ENCODE measurements around the gene SPP1.

Gene SPP1

DNA sequence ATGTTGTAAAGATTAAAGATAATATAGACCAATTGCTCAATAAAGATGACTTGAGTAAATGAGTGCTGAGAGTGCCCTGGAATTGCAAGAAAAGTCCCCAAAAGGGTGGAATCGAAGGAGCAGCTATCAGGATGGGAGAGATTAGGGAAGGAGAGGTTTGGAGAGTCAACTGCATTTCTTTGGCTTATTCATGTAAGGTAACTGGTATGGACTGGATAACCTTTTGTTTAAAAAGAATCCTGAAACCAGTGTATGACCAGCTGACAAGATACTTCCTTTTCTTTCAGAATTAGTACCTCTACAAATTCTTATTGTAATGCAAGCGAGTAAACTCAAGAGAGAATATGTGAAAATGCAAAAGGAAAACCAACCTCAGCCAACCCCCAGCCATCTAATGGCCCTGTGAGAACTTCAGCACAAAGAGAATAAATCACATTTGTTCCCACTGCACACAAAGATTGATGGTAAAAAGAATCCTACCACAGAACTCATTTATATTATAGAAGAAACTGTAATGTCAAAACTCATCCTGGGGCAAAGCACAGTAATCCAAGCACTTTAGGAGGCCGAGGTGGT is 24.5 kb upstream of the SPP1 start:
- Histone ChIP-seq H3K4me1 (ENCODE audit: control insufficient read depth in 2 of 2, insufficient read depth in 2 of 2, low read length in 2 of 2) (peaks cover 0 to 2% of the 10 kb centered on the region in 2 donors), H3K9ac (ENCODE audit: low read depth in 1 of 2, low read length in 2 of 2) (no peak overlapping the region), H3K36me3 (ENCODE audit: control insufficient read depth in 2 of 2, insufficient read depth in 2 of 2, low read length in 2 of 2) (no peaks in the 10 kb centered on the region), H3K9me3 (ENCODE audit: control insufficient read depth in 2 of 2, low read length in 2 of 2) (no peaks in the 10 kb centered on the region), H3K27me3 (ENCODE audit: control insufficient read depth in 2 of 2, insufficient read depth in 2 of 2, low read length in 2 of 2) (no peaks in the 10 kb centered on the region), H3K4me3 (ENCODE audit: low read length in 2 of 2) (no peak overlapping the region), H3K27ac (ENCODE audit: low read depth in 2 of 2, low read length in 2 of 2) (no peak overlapping the region)

DNA sequence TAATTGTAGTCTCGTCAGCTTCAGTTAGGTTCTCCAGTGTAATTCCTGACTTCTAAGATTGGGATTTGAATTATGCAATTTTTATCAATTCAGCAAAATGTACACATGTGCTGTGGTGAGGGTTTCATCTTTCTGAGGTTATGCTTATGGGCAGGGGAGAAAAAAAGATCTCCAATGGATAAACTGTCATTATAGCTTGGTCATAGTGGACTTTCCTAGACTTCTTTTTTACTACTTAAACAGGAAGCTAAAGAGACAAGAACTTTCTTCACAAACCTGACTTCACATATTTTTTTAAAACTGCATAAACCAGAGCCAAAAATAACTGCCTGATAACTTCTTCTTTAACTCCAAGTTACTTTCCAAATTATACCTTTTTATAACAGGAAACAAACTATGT is 21.7 kb upstream of the SPP1 start:
- Histone ChIP-seq H3K36me3 (ENCODE audit: control insufficient read depth in 2 of 2, insufficient read depth in 2 of 2, low read length in 2 of 2) (no peaks in the 10 kb centered on the region), H3K4me3 (ENCODE audit: low read length in 2 of 2) (no peak overlapping the region), H3K4me1 (ENCODE audit: control insufficient read depth in 2 of 2, insufficient read depth in 2 of 2, low read length in 2 of 2) (peaks cover 0 to 2% of the 10 kb centered on the region in 2 donors)

DNA sequence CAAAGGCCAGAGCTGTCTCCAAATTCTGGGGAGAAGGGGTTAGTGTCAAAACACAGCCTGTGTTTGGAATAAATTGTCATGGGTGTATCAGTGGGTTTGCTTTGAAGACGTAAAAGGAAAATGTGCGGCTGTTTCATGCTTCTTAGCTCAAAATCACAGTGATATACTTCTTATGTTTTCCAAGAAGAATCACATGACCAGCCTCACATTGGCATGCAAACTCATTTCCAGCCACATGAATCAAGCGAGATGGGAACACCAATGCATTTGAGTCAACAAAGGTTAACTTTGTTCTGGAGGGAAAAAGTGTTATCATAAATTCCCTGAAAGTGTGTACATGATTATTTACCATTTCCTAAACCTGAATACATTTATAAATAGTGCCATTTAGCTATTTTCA is 19.0 kb upstream of the SPP1 start:
- Histone ChIP-seq H3K9ac (ENCODE audit: low read depth in 1 of 2, low read length in 2 of 2) (no peak overlapping the region), H3K4me3 (ENCODE audit: low read length in 2 of 2) (no peak overlapping the region), H3K27ac (ENCODE audit: low read depth in 2 of 2, low read length in 2 of 2) (no peak overlapping the region), H3K9me3 (ENCODE audit: control insufficient read depth in 2 of 2, low read length in 2 of 2) (no peaks in the 10 kb centered on the region), H3K36me3 (ENCODE audit: control insufficient read depth in 2 of 2, insufficient read depth in 2 of 2, low read length in 2 of 2) (no peaks in the 10 kb centered on the region), H3K4me1 (ENCODE audit: control insufficient read depth in 2 of 2, insufficient read depth in 2 of 2, low read length in 2 of 2) (no peaks in the 10 kb centered on the region), H3K27me3 (ENCODE audit: control insufficient read depth in 2 of 2, insufficient read depth in 2 of 2, low read length in 2 of 2) (no peaks in the 10 kb centered on the region)

More for the DNA sequence above, 21.7 kb upstream of the SPP1 start:
- Histone ChIP-seq H3K9me3 (ENCODE audit: control insufficient read depth in 2 of 2, low read length in 2 of 2) (no peaks in the 10 kb centered on the region), H3K27me3 (ENCODE audit: control insufficient read depth in 2 of 2, insufficient read depth in 2 of 2, low read length in 2 of 2) (no peaks in the 10 kb centered on the region), H3K27ac (ENCODE audit: low read depth in 2 of 2, low read length in 2 of 2) (no peak overlapping the region), H3K9ac (ENCODE audit: low read depth in 1 of 2, low read length in 2 of 2) (no peak overlapping the region)

DNA sequence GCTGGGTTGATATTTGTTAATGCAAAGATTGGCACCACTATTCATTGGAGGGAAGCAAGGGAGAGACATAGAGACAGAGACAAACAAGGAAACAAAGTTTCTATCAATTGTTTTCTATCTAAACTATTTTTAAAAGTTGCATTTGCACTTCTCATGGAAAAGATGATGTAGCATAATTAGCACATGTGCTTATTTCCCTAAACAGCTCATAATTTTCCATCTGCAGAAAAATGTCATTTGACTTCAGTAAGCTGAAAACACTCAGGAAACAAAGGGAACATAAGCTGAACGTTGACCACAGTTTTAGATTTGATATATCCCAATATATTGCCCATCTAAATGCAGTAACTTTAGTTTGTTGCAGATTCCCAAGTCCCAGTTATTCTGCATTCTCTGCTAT is 18.5 kb upstream of the SPP1 start:
- H3K27me3 ChIP-seq (ENCODE audit: control insufficient read depth in 2 of 2, insufficient read depth in 2 of 2, low read length in 2 of 2): no peaks in the 10 kb centered on the region
- H3K9me3 ChIP-seq (ENCODE audit: control insufficient read depth in 2 of 2, low read length in 2 of 2): no peaks in the 10 kb centered on the region
- no peak overlapping the region for H3K9ac ChIP-seq (ENCODE audit: low read depth in 1 of 2, low read length in 2 of 2)
- no peaks in the 10 kb centered on the region for H3K4me1 ChIP-seq (ENCODE audit: control insufficient read depth in 2 of 2, insufficient read depth in 2 of 2, low read length in 2 of 2)
- no peak overlapping the region for H3K27ac ChIP-seq (ENCODE audit: low read depth in 2 of 2, low read length in 2 of 2)
- no peaks in the 10 kb centered on the region for H3K36me3 ChIP-seq (ENCODE audit: control insufficient read depth in 2 of 2, insufficient read depth in 2 of 2, low read length in 2 of 2)
- no peak overlapping the region for H3K4me3 ChIP-seq (ENCODE audit: low read length in 2 of 2)

DNA sequence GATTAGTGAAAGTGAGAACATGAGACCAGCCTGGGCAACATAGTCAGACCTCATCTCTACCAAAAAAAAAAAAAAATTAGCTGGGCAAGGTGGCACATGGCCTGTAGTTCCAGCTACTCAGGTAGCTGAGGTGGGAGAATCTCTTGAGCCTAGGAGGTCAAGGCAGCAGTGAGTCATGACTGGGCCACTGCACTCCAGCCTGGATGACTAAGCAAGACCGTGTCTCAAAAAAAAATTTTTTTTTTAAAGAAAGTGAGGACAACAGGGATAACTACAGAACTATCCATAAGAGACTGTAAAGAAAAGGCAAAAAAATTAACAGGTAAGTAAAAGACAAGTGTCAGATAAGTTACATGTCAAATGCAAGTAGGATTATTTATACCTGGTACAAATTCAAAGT is 13.5 kb upstream of the SPP1 start:
- Histone ChIP-seq H3K9ac (ENCODE audit: low read depth in 1 of 2, low read length in 2 of 2) (no peak overlapping the region), H3K27ac (ENCODE audit: low read depth in 2 of 2, low read length in 2 of 2) (no peak overlapping the region), H3K36me3 (ENCODE audit: control insufficient read depth in 2 of 2, insufficient read depth in 2 of 2, low read length in 2 of 2) (no peaks in the 10 kb centered on the region), H3K4me3 (ENCODE audit: low read length in 2 of 2) (no peak overlapping the region), H3K4me1 (ENCODE audit: control insufficient read depth in 2 of 2, insufficient read depth in 2 of 2, low read length in 2 of 2) (no peaks in the 10 kb centered on the region), H3K9me3 (ENCODE audit: control insufficient read depth in 2 of 2, low read length in 2 of 2) (no peaks in the 10 kb centered on the region), H3K27me3 (ENCODE audit: control insufficient read depth in 2 of 2, insufficient read depth in 2 of 2, low read length in 2 of 2) (no peaks in the 10 kb centered on the region)

DNA sequence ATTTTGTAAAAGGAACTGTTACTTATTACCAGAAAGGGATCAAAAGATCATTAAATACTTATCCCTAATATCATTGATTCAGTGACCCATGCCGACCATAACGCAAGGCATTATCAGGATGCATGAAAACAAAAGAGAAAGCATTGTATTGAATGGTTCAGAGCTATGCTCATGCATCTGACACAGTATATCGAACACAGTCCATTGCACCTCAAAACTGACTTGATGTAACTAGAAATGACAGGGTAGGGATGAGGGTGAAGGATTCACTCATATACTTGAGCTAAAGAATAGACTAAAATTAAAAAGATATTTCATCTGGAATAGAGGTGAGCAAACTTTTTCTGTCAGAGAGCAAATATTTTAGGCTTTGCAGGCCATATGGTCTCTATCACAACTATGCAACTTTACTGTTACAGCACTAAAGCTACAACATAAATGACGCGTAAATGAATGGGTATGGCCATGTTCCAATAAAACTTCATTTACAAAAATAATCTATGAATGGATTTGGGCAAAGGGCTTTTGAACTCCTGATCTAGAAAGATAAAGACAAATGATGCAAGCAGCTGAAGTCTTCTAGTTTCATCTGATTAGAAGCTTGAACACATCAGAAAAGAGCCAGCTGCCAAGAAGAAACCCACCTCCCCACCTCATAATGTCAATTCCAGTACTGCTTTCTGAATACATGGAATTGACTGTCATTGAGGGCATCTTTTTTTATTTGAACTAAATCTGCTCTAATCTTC is 12.9 kb upstream of the SPP1 start:
- no peak overlapping the region for H3K4me3 ChIP-seq (ENCODE audit: low read length in 2 of 2)
- H3K36me3 ChIP-seq (ENCODE audit: control insufficient read depth in 2 of 2, insufficient read depth in 2 of 2, low read length in 2 of 2): no peaks in the 10 kb centered on the region
- H3K27ac ChIP-seq (ENCODE audit: low read depth in 2 of 2, low read length in 2 of 2): no peak overlapping the region
- H3K27me3 ChIP-seq (ENCODE audit: control insufficient read depth in 2 of 2, insufficient read depth in 2 of 2, low read length in 2 of 2): no peaks in the 10 kb centered on the region
- H3K9ac ChIP-seq (ENCODE audit: low read depth in 1 of 2, low read length in 2 of 2): no peak overlapping the region
- H3K9me3 ChIP-seq (ENCODE audit: control insufficient read depth in 2 of 2, low read length in 2 of 2): no peaks in the 10 kb centered on the region
- no peaks in the 10 kb centered on the region for H3K4me1 ChIP-seq (ENCODE audit: control insufficient read depth in 2 of 2, insufficient read depth in 2 of 2, low read length in 2 of 2)

DNA sequence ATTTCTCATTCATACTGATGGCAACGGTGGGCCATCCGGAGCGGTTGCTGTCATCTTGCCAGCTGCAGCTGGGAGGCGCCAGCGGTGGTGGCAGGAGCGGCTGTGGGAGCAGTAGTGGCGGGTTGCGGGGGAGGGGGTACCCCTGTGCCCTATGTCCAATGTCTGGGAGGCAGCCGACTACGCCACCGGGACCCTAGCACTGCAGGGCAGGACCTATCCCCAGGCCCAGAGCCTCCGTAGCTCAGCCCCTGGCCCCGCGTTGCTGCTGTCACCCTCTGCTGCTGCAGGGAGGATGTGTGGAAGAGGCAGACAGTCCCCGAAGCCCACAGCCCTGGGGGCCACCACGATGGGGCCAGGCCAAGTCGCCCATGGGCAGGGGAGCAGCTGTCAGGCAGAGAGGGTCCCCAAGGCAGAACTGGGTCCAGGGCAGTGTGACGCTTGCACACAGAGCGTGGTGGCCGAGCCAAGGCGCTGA is 10.0 kb upstream of the SPP1 start:
- H3K4me3 ChIP-seq (ENCODE audit: low read length in 2 of 2): no peak overlapping the region
- no peak overlapping the region for H3K27ac ChIP-seq (ENCODE audit: low read depth in 2 of 2, low read length in 2 of 2)
- no peaks in the 10 kb centered on the region for H3K9me3 ChIP-seq (ENCODE audit: control insufficient read depth in 2 of 2, low read length in 2 of 2)
- no peak overlapping the region for H3K9ac ChIP-seq (ENCODE audit: low read depth in 1 of 2, low read length in 2 of 2)
- H3K36me3 ChIP-seq (ENCODE audit: control insufficient read depth in 2 of 2, insufficient read depth in 2 of 2, low read length in 2 of 2): no peaks in the 10 kb centered on the region
- no peaks in the 10 kb centered on the region for H3K27me3 ChIP-seq (ENCODE audit: control insufficient read depth in 2 of 2, insufficient read depth in 2 of 2, low read length in 2 of 2)
- no peaks in the 10 kb centered on the region for H3K4me1 ChIP-seq (ENCODE audit: control insufficient read depth in 2 of 2, insufficient read depth in 2 of 2, low read length in 2 of 2)

DNA sequence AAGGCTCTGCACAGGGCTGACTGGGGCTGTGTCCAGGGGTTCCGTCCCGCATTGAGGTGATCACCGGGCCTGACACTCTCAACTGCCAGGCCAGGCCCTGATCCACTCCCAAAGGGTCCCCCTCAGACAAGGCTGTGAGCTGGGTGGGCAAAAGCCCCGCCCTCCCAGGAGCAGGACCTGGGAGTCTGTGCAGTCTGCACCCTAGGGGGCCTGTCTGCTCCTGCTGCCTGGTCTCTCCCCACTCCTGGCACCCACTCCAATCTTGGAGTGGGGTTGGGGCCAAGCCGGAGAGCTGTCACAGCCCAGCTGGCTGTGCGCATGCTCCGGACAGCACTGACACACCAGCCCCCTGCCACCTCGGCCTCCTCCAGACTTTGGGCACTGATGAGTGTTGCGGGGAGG is 9.4 kb upstream of the SPP1 start:
- H3K4me3 ChIP-seq (ENCODE audit: low read length in 2 of 2): no peak overlapping the region
- H3K27ac ChIP-seq (ENCODE audit: low read depth in 2 of 2, low read length in 2 of 2): no peak overlapping the region
- no peaks in the 10 kb centered on the region for H3K27me3 ChIP-seq (ENCODE audit: control insufficient read depth in 2 of 2, insufficient read depth in 2 of 2, low read length in 2 of 2)
- H3K36me3 ChIP-seq (ENCODE audit: control insufficient read depth in 2 of 2, insufficient read depth in 2 of 2, low read length in 2 of 2): no peaks in the 10 kb centered on the region
- H3K9me3 ChIP-seq (ENCODE audit: control insufficient read depth in 2 of 2, low read length in 2 of 2): no peaks in the 10 kb centered on the region
- H3K4me1 ChIP-seq (ENCODE audit: control insufficient read depth in 2 of 2, insufficient read depth in 2 of 2, low read length in 2 of 2): no peaks in the 10 kb centered on the region
- no peak overlapping the region for H3K9ac ChIP-seq (ENCODE audit: low read depth in 1 of 2, low read length in 2 of 2)

DNA sequence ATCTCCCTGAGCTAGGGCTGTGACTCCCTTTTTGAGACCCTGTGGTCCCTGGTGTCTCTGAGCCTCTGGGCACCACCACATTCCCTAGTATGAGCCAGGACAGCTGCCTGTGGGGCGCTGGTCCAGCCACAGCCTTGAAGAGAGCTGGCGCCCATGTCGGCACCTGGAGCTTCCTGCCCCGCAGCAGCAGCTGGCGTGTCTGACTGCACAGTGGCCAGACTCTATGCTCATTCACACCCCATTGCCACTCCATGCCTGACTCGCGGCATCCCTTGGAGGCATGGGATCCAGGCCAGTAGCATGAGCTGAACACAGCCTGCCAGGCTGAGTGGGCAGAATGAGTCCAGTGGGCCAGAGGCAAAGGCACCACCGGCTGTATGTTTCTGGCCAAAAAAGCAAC is 8.3 kb upstream of the SPP1 start:
- Histone ChIP-seq H3K9ac (ENCODE audit: low read depth in 1 of 2, low read length in 2 of 2) (no peak overlapping the region), H3K27me3 (ENCODE audit: control insufficient read depth in 2 of 2, insufficient read depth in 2 of 2, low read length in 2 of 2) (no peaks in the 10 kb centered on the region)

DNA sequence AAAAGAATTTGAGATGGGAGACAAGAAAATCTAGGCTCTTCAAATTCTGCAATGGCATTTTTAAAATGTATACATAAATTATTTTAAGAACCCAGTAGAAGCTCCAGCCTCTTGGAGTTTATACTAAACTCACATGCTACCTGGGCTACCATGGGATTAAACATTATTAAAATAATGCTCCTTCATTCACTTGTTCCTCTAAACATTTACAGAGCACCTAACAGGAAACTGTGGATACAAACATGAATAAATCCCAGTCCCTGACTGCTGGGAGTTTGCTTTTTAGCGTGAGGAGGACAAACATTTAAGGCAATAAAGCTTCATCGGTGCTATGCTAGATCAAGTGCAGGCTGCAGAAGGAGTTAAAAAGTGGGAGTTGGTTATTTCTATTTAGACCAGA is 5.4 kb upstream of the SPP1 start:
- no peak overlapping the region for H3K27ac ChIP-seq (ENCODE audit: low read depth in 2 of 2, low read length in 2 of 2)
- H3K4me3 ChIP-seq (ENCODE audit: low read length in 2 of 2): no peak overlapping the region
- no peak overlapping the region for H3K9ac ChIP-seq (ENCODE audit: low read depth in 1 of 2, low read length in 2 of 2)
- no peaks in the 10 kb centered on the region for H3K36me3 ChIP-seq (ENCODE audit: control insufficient read depth in 2 of 2, insufficient read depth in 2 of 2, low read length in 2 of 2)
- H3K27me3 ChIP-seq (ENCODE audit: control insufficient read depth in 2 of 2, insufficient read depth in 2 of 2, low read length in 2 of 2): peaks cover 4 to 8% of the 10 kb centered on the region in 2 donors
- no peaks in the 10 kb centered on the region for H3K9me3 ChIP-seq (ENCODE audit: control insufficient read depth in 2 of 2, low read length in 2 of 2)
- no peaks in the 10 kb centered on the region for H3K4me1 ChIP-seq (ENCODE audit: control insufficient read depth in 2 of 2, insufficient read depth in 2 of 2, low read length in 2 of 2)

More for the DNA sequence above, 8.3 kb upstream of the SPP1 start:
- Histone ChIP-seq H3K36me3 (ENCODE audit: control insufficient read depth in 2 of 2, insufficient read depth in 2 of 2, low read length in 2 of 2) (no peaks in the 10 kb centered on the region), H3K4me1 (ENCODE audit: control insufficient read depth in 2 of 2, insufficient read depth in 2 of 2, low read length in 2 of 2) (no peaks in the 10 kb centered on the region), H3K27ac (ENCODE audit: low read depth in 2 of 2, low read length in 2 of 2) (no peak overlapping the region), H3K4me3 (ENCODE audit: low read length in 2 of 2) (no peak overlapping the region), H3K9me3 (ENCODE audit: control insufficient read depth in 2 of 2, low read length in 2 of 2) (no peaks in the 10 kb centered on the region)
